GM10248 (cell line): ENCODE results near the gene KLHDC3.
A peak's percentile ranks its signal among the peaks of the same experiment; 100 is the strongest.

Experiments used
- CTCF ChIA-PET: fragments of 300-600 bp; sonication (Branson Sonifier 250); formaldehyde crosslinking; extraction: SDS; loops from one replicate; lab custom pipeline; 2021; ENCODE audit warnings: antibody characterized with exemption; lab: Yijun Ruan, JAX
- POLR2A ChIA-PET: fragments of 350-650 bp; sonication (Branson Sonifier 250); formaldehyde crosslinking; extraction: SDS; loops from one replicate; lab custom pipeline; 2020; ENCODE audit warnings: antibody characterized with exemption; lab: Yijun Ruan, JAX
- DNase-seq: peaks from one replicate; pipeline ENCODE4 v3.0.0; 2012; ENCODE audit errors: extremely low spot score
- TF ChIP-seq, protein P1 (sequence below): IDR thresholded peaks from 2 replicates; pipeline ENCODE4 v1.5.1; 2012; ENCODE audit warnings: mild to moderate bottlenecking, low read depth; ENCODE audit errors: extremely low read depth, missing control alignments, control extremely low read depth

The KLHDC3 gene

GRCh38 chr6:43020052-43020705, 6.1 kb downstream of the KLHDC3 start:
- TF ChIP-seq, protein P1, sequence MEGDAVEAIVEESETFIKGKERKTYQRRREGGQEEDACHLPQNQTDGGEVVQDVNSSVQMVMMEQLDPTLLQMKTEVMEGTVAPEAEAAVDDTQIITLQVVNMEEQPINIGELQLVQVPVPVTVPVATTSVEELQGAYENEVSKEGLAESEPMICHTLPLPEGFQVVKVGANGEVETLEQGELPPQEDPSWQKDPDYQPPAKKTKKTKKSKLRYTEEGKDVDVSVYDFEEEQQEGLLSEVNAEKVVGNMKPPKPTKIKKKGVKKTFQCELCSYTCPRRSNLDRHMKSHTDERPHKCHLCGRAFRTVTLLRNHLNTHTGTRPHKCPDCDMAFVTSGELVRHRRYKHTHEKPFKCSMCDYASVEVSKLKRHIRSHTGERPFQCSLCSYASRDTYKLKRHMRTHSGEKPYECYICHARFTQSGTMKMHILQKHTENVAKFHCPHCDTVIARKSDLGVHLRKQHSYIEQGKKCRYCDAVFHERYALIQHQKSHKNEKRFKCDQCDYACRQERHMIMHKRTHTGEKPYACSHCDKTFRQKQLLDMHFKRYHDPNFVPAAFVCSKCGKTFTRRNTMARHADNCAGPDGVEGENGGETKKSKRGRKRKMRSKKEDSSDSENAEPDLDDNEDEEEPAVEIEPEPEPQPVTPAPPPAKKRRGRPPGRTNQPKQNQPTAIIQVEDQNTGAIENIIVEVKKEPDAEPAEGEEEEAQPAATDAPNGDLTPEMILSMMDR: no peak
- ChIA-PET POLR2A (no interaction called here), CTCF (interaction anchor here (1.8 kb wide), 1 partner anchor 119 kb away, joined by 6 read pairs; no protein-coding TSS in a partner anchor)
- DNase-seq: no peak

GRCh38 chr6:43020847-43021246, 6.8 kb downstream of the KLHDC3 start:
- TF ChIP-seq, protein P1: no peak
- DNase-seq: no peak
- POLR2A ChIA-PET: no interaction called here
- CTCF ChIA-PET: interaction anchor here (1.1 to 1.8 kb wide), 4 partner anchors 30 to 120 kb away, joined by 3 to 6 read pairs (median 4); partner anchors contain the start of genes CUL7 and PPP2R5D

DNA sequence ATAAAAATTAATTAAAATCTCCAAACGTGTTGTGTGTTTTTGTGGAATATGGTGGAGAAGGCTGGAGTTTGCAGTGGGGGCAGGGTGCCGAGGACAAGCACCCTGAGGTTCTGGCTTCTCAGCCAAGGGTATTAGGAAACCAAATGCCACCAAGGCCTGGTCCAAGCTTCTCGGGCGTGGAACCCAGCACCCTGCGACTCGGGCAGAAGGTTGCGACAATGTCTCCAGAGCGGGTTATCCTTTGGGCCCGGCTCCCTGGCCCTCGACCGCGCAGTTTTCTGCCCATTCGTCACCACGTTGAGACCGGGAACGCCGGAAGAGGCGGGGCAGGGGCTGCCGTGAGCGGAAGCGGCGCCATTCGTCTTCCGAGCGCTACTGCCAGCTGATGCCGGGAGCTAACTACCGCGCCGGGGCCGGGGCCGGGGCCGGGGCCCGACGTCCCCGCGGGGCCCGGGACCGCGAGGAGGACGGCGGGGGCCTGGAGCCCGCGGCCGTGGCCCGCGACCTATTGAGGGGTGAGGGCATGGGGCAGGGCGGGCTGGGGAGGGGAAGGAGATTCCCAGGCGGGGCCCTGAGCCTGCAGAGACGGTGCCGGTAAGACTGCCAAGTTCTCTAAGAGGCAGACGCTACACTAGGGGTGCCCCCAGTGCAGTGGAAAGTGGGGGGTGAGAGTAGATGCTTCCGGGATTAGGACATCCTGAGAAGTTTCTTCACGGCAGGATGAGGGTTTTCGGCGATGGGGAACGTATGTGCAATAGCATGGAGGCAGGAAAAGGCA, 7.4 kb downstream of the KLHDC3 start, which contains the start of gene RRP36:
Gene RRP36, plus strand, starts transcription at position 354 of the 778 bp plus-strand sequence. Its CDS starts 32 bp downstream, at position 386.
- DNase-seq: peak; percentile 87
- POLR2A ChIA-PET: interaction anchor here (0.7 kb wide), 2 partner anchors 24 to 92 kb away, joined by 4 to 6 read pairs; partner anchors contain the start of gene CNPY3
- TF ChIP-seq, protein P1: no peak
- CTCF ChIA-PET: interaction anchor here (1.1 to 1.8 kb wide), 5 partner anchors 10 to 120 kb away, joined by 3 to 6 read pairs (median 4); partner anchors contain the start of genes CUL7 and PPP2R5D

DNA sequence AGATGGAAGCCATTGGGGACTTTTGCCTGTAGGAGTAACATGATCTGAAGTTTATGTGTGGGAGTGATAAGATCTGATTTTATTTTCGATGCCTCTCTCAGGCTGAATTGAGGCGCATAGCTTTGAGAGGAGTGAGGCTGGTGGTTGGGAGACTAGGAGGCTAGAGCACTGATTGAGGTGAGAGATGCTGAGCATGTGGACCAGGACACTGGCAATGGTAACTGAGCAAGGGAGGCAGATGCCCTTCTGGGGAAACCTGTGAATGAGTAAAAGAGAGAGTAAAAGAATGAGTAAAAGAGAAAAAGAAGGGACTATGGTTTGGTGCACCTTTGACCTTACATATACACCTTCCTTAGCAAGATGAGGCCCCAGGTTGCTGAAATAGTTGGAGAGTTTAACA, 10.4 kb downstream of the KLHDC3 start:
- ChIA-PET CTCF (interaction anchor here (1.1 to 2.5 kb wide), 3 partner anchors 10 to 119 kb away, joined by 4 to 7 read pairs (median 5); partner anchors contain the start of genes KLHDC3 and MEA1), POLR2A (interaction anchor here (0.8 kb wide), 1 partner anchor 505 kb away, joined by 3 read pairs; no protein-coding TSS in a partner anchor)
- no peak for DNase-seq
- TF ChIP-seq, protein P1: no peak

DNA sequence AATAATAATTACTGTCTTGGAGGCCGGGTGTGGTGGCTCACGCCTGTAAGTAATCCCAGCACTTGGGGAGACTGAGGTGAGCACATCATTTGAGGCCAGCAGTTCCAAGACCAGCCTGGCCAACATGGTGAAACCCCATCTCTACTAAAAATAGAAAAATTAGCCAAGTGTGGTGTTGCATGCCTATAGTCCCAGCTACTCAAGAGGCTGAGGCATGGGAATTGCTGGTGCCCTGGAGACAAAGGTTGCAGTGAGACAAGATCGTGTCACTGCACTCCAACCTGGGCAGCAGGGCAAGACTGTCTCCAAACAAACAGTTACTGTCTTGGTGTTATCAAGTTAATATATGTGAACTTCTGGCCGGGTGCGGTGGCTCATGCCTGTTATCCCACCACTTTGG, 12.3 kb downstream of the KLHDC3 start:
- POLR2A ChIA-PET: no interaction called here
- CTCF ChIA-PET: interaction anchor here (1.2 kb wide), 1 partner anchor 14 kb away, joined by 3 read pairs; no protein-coding TSS in a partner anchor
- no peak for DNase-seq
- TF ChIP-seq, protein P1: no peak

DNA sequence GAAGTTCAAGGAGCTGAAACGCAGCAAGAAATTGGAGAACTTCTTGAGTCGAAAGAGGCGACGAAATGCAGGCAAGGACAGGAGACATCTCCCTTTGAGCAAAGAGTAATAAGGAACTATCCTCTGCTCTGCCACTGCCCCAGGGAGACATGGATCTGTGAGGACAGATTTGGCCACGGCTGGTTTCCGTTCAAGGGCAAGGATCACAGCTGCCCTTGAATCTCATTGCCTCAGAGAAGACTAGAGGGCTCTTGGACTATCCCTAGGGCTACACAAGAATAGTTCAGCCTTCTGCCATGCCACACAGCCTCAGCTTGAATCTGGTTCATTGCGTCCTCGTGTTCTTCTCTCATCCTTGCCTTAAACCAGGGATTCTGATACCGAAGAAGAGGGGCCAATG, 15.1 kb downstream of the KLHDC3 start:
- ChIA-PET POLR2A (no interaction called here), CTCF (interaction anchor here (1.0 kb wide), 1 partner anchor 11 kb away, joined by 3 read pairs; no protein-coding TSS in a partner anchor)
- TF ChIP-seq, protein P1: no peak
- DNase-seq: no peak
